Esophagus squamous epithelium (tissue), 5 donors: ENCODE measurements around the gene ISG20. TPM values are rescaled to one million over a fixed set of nuclear protein-coding genes. Genes with fewer than 3 reads are reported as not detected.

Experiments used
- DNase-seq: peaks from one replicate; lab custom pipeline; 2025; lab: John Stamatoyannopoulos, UW
- H3K27ac ChIP-seq, 4 donors: fragments of 200-600 bp; sonication (generic); one replicate each; pipeline ENCODE4 v1.5.1; 2016 to 2019; ENCODE audit warnings: mild to moderate bottlenecking in 1 of 4
- H3K27me3 ChIP-seq, 4 donors: fragments of 200-600 bp; sonication (generic); 1 replicate in 3 of 4; 2 replicates in 1 of 4; pipeline versions ENCODE4 v1.5.1 to v1.6.0; 2017 to 2021; ENCODE audit warnings: antibody characterized with exemption in 1 of 4
- H3K36me3 ChIP-seq, 3 donors: fragments of 200-600 bp; sonication (generic); one replicate each; pipeline ENCODE4 v1.5.1; 2016 to 2019
- H3K4me1 ChIP-seq, 3 donors: fragments of 200-600 bp; sonication (generic); one replicate each; pipeline ENCODE4 v1.5.1; 2017 to 2019
- H3K4me3 ChIP-seq, 4 donors: fragments of 200-600 bp; sonication (generic); 1 replicate in 3 of 4; 2 replicates in 1 of 4; pipeline ENCODE4 v1.5.1; 2016 to 2019; ENCODE audit warnings: mild to moderate bottlenecking in 2 of 4, moderate library complexity in 1 of 4
- H3K9me3 ChIP-seq, 3 donors: fragments of 200-600 bp; sonication (generic); one replicate each; pipeline ENCODE4 v1.5.1; 2016 to 2019
- POLR2A ChIP-seq, 4 donors: fragments of 450-650 bp; IDR thresholded peaks; one replicate each; pipeline ENCODE4 v1.6.1; 2017; ENCODE audit warnings: antibody characterized with exemption in 4 of 4, mild to moderate bottlenecking in 4 of 4, moderate library complexity in 3 of 4
- WGBS, 2 donors: methylation state at CpG; one replicate each; pipeline ENCODE4 v1.1.5; 2018; 5-methylcytosine and 5-hydroxymethylcytosine counted together
- intact Hi-C: fragments of 100-400 bp; cut with DNase I; formaldehyde crosslinking; loops from one replicate; pipeline ENCODE4 v1.15.0; 2022
- total RNA-seq, 4 donors: library from RNA; depleted of rRNA; stranded (reverse); fragments of >200 nt; gene quantifications; one replicate each; pipeline ENCODE4 v1.1.0, GENCODE V29; 2016
- TF ChIP-seq, protein P1 (sequence below), 6 experiments: fragments of 450-650 bp in 4 of 6; fragments of 200-600 bp in 2 of 6; sonication (generic) in 2 of 6; IDR thresholded peaks; one replicate each; pipeline ENCODE4 v1.5.1; 2016 to 2019; ENCODE audit warnings: antibody characterized with exemption in 6 of 6, mild to moderate bottlenecking in 4 of 6, moderate library complexity in 4 of 6
- donor health status: DM: yes; HTN: yes; CAD: no.

Gene ISG20
- total RNA-seq, 4 donors from 2014 or later, result 14.0 to 24.1 (median 19.7) TPM

DNA sequence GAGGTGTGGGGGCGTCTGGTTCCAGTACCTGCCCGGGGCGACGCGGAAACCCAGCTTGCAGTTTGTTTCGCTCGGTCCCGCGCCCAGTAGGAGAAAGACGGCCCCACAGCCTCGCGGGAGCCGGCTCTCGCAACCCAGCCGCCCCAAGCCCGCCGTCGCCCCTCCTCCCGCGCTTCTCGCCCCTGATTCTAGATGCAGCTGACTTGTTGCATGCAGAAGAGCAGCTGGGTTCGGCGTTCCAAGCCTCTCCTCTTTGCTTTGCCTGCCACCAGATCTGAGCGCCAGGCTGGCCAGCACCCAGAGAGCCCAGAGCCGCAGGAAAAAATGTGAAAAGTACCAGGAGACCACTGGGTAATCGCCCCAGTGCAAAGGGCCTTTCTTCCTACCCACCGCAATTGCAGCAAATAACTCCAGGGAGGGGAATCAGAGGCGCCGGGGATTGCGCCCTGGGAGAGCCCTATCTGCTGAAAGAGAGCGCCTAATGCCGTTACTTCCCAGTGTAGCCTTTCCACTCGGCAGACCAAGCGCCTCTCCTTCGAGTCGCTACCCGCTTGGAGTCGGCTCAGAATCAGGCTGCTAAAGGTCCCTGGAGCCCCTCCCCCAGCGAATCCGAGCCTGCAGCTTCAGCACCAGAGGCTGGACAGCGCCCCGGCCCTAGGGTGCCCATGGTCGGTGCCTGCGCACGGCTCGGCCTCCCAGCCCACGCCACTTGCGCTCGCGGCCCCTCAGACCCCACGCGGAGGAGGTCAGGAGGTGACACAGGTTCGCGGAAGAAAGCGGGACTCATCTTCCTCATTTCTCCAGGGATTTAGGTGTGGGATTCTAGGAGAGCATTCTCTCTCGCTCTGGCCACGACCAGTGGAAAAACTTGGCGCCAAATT, 33.4 kb upstream of the ISG20 start:
- WGBS, 2 donors, result 18% methylated on average over 12 of the region's 58 CpGs; no CpG with 5 or more reads in 1 of the 2 donors
- H3K27ac ChIP-seq, result no peak overlapping the region
- H3K36me3 ChIP-seq, result no peaks in the 10 kb centered on the region
- no peak overlapping the region for H3K4me3 ChIP-seq
- H3K9me3 ChIP-seq, result no peaks in the 10 kb centered on the region
- peaks cover 0 to 19% (median 12%) of the 10 kb centered on the region in 3 donors for H3K4me1 ChIP-seq
- intact Hi-C loops, result no loop called here
- H3K27me3 ChIP-seq, result peaks cover 0 to 86% (median 26%) of the 10 kb centered on the region in 4 donors
- TF ChIP-seq, protein P1, sequence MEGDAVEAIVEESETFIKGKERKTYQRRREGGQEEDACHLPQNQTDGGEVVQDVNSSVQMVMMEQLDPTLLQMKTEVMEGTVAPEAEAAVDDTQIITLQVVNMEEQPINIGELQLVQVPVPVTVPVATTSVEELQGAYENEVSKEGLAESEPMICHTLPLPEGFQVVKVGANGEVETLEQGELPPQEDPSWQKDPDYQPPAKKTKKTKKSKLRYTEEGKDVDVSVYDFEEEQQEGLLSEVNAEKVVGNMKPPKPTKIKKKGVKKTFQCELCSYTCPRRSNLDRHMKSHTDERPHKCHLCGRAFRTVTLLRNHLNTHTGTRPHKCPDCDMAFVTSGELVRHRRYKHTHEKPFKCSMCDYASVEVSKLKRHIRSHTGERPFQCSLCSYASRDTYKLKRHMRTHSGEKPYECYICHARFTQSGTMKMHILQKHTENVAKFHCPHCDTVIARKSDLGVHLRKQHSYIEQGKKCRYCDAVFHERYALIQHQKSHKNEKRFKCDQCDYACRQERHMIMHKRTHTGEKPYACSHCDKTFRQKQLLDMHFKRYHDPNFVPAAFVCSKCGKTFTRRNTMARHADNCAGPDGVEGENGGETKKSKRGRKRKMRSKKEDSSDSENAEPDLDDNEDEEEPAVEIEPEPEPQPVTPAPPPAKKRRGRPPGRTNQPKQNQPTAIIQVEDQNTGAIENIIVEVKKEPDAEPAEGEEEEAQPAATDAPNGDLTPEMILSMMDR (IDR thresholded peaks at IDR 0.05), result no peak
- TF ChIP-seq POLR2A (IDR thresholded peaks at IDR 0.05), result no peak
- DNase-seq, result no peak

- no peak overlapping the region for H3K4me3 ChIP-seq
- peaks cover 0 to 19% (median 12%) of the 10 kb centered on the region in 3 donors for H3K4me1 ChIP-seq
- no peak for TF ChIP-seq POLR2A (IDR thresholded peaks at IDR 0.05)
- TF ChIP-seq, protein P1 (IDR thresholded peaks at IDR 0.05), result no peak
- no peaks in the 10 kb centered on the region for H3K9me3 ChIP-seq
- peaks cover 0 to 93% (median 26%) of the 10 kb centered on the region in 4 donors for H3K27me3 ChIP-seq
- WGBS, 2 donors, result 17 to 19% methylated on average over 25 to 26 of the region's 26 CpGs
- no peak for DNase-seq
- H3K36me3 ChIP-seq, result no peaks in the 10 kb centered on the region
- H3K27ac ChIP-seq, result no peak overlapping the region
- intact Hi-C loops, result no loop called here
Observed at GRCh38 chr15:88606070-88606794, 32.6 kb upstream of the ISG20 start.

DNA sequence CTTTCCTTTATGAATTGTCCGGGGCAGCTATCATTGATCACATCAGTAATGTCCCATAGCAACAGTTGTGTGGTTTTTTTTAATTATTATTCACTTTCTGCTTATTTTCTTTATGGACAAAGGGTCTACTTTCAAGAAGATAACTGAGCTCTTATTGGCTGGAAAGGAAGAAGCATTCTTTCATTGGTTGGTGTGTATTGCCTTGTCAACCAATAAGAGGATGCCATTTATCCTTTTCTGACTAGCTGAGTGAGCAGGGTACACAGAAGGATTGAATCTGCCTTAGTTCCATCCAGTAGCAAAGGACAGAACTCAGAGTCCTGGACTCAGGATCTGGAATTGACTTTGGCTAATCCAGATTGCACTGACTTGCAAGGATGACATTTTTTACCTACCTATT, 30.9 kb upstream of the ISG20 start:
- 53 to 85% methylated on average over 1 of the region's 1 CpG for WGBS, 2 donors
- peaks cover 0 to 19% (median 12%) of the 10 kb centered on the region in 3 donors for H3K4me1 ChIP-seq
- H3K27ac ChIP-seq, result no peak overlapping the region
- intact Hi-C loops, result no loop called here
- no peak for DNase-seq
- H3K4me3 ChIP-seq, result no peak overlapping the region
- no peaks in the 10 kb centered on the region for H3K9me3 ChIP-seq
- H3K36me3 ChIP-seq, result no peaks in the 10 kb centered on the region
- no peak for TF ChIP-seq POLR2A (IDR thresholded peaks at IDR 0.05)
- TF ChIP-seq, protein P1 (IDR thresholded peaks at IDR 0.05), result no peak
- H3K27me3 ChIP-seq, result peaks cover 0 to 93% (median 26%) of the 10 kb centered on the region in 4 donors

GRCh38 chr15:88608607-88609181, 30.1 kb upstream of the ISG20 start:
- Histone ChIP-seq H3K4me1 (peaks cover 0 to 19% (median 12%) of the 10 kb centered on the region in 3 donors), H3K9me3 (no peaks in the 10 kb centered on the region), H3K4me3 (no peak overlapping the region), H3K27me3 (peaks cover 0 to 92% (median 25%) of the 10 kb centered on the region in 4 donors), H3K36me3 (no peaks in the 10 kb centered on the region), H3K27ac (no peak overlapping the region)
- TF ChIP-seq, protein P1 (IDR thresholded peaks at IDR 0.05), result no peak
- intact Hi-C loops, result no loop called here
- 48 to 70% methylated on average over 3 to 4 of the region's 4 CpGs for WGBS, 2 donors
- DNase-seq, result no peak
